GM18511 (cell line): ENCODE measurements around the gene RCSD1.
A peak's percentile ranks its signal among the peaks of the same experiment; 100 is the strongest.
"Not testable (repeated sequence)": the region's sequence is repeated elsewhere in the genome, so short reads cannot be mapped to it uniquely, and the experiment has no call there.

Experiments used
- ATAC-seq: cut with Tn5 transposase; IDR thresholded peaks from one replicate; pipeline ENCODE4 v1.9.1; 2021; ENCODE audit warnings: mild to moderate bottlenecking, moderate library complexity; ENCODE audit not compliant: unreplicated experiment

RCSD1 gene

GRCh38 chr1:167710836-167711235 is 80.8 kb downstream of the RCSD1 start:
- ATAC-seq: no peak

DNA sequence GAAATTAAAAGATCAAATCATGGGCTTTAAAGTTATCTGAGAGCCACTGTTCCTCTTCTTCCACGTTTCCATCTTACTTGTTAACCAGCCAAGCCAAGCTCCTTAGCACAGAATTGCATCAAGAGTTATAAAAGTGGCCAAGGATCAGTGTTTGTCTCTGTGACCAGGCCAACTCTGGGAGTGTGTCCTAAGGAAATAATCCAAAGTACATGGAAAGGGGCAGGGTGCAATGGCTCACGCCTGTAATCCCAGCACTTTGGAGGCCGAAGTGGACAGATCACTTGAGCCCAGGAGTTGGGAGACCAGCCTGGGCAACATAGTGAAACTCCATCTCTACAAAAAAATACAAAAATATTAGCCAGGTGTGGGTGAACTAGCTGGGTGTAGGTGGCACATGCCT is 81.8 kb downstream of the RCSD1 start:
- no peak for ATAC-seq

GRCh38 chr1:167713330-167714081 is 83.5 kb downstream of the RCSD1 start:
- no peak for ATAC-seq

DNA sequence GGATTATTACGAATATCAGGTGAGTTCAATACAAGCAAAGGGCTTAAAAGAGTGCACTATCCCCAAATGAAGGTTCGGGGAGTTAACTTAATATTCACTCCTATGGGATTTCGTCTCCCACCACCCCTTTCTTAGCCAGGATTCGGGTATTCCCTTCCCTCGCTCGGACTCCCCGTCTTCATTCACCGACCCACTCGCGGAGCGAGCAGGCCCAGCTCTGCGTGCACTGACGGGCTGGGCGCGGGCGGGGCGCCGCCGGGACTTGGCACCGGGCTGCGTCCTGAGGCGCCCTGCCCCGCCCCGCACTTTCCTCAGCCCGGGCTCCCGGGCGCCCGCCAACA is 84.0 kb downstream of the RCSD1 start:
- peak; percentile 54 for ATAC-seq

GRCh38 chr1:167714439-167715156 is 84.6 kb downstream of the RCSD1 start:
- peak; percentile 60 for ATAC-seq

- ATAC-seq: peak; percentile 42
Observed at GRCh38 chr1:167715157-167715999, 85.3 kb downstream of the RCSD1 start.

DNA sequence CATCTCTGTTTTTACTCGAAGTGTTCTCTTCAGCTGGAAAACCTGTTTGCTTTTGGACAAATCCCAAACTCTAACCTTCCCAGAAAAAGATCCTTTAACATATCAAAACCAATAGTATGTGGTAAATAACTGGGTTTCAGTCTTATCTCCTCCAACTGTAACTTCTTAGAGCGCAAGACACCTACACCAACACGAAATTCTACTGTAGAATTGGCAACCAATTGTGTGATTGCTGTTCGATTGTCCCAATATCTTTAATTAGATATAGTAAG is 85.9 kb downstream of the RCSD1 start:
- no peak for ATAC-seq

DNA sequence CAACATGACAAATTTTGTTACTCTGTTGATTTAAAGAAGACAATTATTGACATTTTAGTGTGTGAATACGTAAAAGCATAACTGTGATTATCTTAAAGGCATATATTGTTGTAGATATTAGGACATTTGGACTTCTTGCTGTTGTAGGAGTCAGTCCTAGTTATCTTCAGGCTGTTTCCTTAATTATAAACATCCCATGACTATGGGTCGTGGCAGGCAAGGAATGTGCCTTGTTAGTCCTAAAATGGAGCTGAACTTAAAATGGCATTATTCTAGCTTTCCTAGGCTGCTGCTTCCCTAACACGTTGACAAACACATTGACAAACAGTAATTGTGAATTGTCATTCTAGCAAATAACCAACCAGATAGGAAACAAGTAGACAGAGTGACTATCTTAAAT is 87.3 kb downstream of the RCSD1 start:
- no peak for ATAC-seq

- no peak for ATAC-seq
Observed at GRCh38 chr1:167718914-167719691, 89.1 kb downstream of the RCSD1 start.

- ATAC-seq: not testable (repeated sequence)
Observed at GRCh38 chr1:167719715-167720421, 89.8 kb downstream of the RCSD1 start.

- ATAC-seq: peak; percentile 17
Observed at GRCh38 chr1:167720965-167721616, 91.1 kb downstream of the RCSD1 start.

- peak; percentile 92 for ATAC-seq
Observed at GRCh38 chr1:167721617-167722151, 91.7 kb downstream of the RCSD1 start, which contains the start of gene MPZL1. Gene MPZL1, plus strand, starts transcription at chr1:167721982. Its CDS starts 170 bp downstream, at chr1:167722152.

DNA sequence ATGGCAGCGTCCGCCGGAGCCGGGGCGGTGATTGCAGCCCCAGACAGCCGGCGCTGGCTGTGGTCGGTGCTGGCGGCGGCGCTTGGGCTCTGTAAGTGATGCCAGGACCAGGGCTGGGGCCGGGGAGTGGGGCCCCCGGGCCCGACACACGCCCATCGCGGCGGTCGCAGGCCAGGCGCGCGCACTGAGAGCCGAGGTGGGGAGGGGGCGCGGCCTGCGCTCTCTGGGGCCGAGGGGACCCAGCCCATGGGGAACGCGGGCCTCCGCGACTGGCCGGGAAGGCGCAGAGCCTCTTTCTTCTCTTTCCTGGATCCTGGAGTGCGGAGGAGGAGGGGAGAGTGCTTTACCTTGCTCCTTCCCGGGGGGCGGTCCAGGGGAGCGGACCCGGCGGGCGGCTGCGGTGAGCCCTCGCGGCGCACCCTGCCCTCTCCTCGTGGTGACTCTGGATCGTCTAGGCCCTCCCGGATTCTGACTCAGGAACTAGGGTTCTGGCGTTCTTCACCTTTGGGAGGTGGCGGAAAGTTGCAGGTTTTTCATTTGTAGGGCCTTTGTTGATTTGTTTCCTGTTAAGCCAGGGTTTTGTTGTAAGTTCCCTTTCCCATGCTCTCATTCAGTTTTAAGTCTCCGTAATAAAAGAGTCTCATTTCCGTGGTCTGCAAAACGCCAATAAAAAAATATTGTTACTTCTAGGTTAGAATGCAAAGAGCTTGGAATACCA is 92.3 kb downstream of the RCSD1 start:
- peak; percentile 41 for ATAC-seq

DNA sequence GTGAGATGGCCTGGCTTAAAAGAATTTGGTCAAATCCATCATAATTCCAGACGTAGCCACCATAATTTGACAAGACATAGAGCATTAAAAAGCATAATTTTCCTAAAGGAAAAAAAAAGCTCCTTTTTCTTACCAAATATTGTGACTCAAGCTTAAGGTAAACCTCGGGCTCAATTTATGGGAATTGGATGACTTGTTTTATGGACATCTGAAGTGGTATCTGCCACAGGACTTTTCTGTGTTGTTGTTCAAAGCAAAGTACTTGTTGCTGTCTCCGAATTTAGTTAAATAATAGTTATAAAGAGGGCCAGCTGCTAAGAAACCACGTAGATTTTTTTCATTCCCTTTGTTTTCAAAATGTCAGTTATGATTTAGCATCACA is 92.8 kb downstream of the RCSD1 start:
- no peak for ATAC-seq

DNA sequence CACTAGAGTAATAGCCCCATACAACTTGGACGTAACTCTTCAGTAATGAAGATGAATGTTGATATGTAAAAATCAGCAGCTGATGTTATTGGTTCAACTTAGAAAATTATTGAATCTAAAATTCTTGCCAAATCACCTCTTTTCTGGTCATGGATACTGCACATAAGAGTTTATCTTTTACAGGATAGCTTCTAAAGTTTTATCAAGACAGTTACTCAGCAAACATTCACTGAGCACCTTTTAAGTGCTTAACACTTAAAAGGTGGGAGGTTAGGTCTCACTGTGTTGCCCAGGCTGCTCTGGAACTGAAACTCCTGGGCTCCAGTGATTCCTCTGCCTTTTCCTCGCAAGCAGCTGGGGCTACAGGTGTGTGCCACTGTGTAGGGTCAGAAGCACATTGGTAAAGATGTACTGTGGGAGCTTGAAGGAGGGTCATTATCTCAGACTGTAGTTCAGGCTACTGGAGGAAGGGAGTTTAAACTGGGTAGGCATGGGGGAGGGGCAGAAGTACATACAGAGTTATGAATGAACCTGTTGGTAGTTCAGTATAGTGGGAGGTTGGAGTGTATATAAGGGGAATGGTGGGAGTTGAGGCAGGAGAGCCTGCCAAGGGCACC is 93.8 kb downstream of the RCSD1 start:
- no peak for ATAC-seq

DNA sequence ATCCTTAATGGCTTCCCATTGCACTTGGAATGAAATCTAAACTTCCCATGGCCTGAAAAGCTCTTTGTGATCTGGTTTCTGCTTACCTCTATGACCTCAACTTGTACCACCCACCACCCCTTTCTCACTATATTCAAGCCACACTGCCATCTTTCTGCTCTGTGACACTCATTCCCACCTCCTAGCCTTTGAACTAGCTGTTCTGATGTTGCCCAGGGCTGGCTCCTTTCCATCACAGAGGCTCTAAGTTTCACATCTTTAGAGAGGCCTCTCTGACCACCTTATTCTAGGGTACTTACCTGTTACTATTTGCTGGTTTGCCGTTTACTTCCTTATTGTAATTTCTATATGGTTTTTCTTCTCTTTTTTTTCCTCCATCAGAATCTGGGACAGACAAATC is 96.0 kb downstream of the RCSD1 start:
- ATAC-seq: no peak

DNA sequence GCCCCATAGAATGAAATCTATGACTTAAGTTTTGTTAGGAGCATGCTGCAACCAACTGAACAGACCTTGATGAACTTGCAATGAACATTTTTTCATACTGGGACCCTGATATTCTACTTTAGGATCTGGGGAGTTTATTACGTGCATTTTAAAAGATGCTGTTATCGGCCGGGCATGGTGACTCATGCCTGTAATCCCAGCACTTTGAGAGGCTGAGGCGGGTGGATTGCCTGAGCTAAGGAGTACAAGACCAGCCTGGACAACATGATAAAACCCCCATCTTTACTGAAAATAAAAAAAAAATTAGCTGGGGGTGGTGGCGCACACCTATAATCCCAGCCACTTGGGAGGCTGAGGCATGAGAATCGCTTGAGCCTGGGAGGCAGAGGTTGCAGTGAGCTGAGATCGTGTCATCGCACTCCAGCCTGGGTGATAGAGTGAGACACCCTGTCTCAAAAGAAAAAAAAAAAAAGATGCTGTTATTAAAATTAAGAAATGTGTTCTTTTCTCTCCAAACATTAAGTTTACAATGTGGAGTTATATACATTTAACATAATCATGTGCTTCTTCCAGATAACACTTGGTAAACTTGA is 98.9 kb downstream of the RCSD1 start:
- no peak for ATAC-seq

DNA sequence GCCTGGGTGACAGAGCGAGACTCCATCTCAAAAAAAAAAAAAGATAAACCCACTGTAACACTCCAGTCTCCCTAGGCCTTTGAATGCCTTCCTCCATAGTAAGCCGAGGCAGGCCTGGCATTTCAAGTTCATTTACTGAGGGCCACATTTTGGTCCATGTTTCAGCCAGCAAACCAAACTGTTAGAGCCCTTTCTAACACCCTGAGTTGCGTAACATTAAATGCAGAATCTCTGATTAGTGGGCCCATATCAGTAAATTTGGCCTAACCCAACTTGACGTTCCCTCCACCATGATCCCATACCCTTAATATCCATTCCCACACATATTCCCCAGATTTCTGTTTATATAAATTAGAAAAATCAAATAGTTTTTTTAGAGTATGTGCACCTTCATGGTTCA is 104.2 kb downstream of the RCSD1 start:
- no peak for ATAC-seq
